ENCODE data around the gene ZNF462. TPM values are rescaled to one million over a fixed set of nuclear protein-coding genes. Genes with fewer than 3 reads are reported as not detected.

ZNF462 gene
- total RNA-seq, 1 donor from 2014 or later, result 199 TPM

- no peaks in the 10 kb centered on the region for H3K4me1 Mint-ChIP-seq
- DNase-seq (ENCODE audit: low read depth, low spot score), result no peak
- H3K27ac Mint-ChIP-seq (ENCODE audit: unreplicated experiment), result peak overlapping the region; percentile 75
- no peak overlapping the region for H3K4me3 Mint-ChIP-seq
- H3K36me3 Mint-ChIP-seq (ENCODE audit: low read depth), result peaks cover 63% of the 10 kb centered on the region
- peaks cover 5% of the 10 kb centered on the region for H3K9me3 Mint-ChIP-seq
- no peaks in the 10 kb centered on the region for H3K27me3 Mint-ChIP-seq (ENCODE audit: low read depth)
- TF ChIP-seq, protein P1, sequence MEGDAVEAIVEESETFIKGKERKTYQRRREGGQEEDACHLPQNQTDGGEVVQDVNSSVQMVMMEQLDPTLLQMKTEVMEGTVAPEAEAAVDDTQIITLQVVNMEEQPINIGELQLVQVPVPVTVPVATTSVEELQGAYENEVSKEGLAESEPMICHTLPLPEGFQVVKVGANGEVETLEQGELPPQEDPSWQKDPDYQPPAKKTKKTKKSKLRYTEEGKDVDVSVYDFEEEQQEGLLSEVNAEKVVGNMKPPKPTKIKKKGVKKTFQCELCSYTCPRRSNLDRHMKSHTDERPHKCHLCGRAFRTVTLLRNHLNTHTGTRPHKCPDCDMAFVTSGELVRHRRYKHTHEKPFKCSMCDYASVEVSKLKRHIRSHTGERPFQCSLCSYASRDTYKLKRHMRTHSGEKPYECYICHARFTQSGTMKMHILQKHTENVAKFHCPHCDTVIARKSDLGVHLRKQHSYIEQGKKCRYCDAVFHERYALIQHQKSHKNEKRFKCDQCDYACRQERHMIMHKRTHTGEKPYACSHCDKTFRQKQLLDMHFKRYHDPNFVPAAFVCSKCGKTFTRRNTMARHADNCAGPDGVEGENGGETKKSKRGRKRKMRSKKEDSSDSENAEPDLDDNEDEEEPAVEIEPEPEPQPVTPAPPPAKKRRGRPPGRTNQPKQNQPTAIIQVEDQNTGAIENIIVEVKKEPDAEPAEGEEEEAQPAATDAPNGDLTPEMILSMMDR (conservative IDR thresholded peaks at IDR 0.05), result no peak
Observed at GRCh38 chr9:106994463-106994862, 131.5 kb downstream of the ZNF462 start.

DNA sequence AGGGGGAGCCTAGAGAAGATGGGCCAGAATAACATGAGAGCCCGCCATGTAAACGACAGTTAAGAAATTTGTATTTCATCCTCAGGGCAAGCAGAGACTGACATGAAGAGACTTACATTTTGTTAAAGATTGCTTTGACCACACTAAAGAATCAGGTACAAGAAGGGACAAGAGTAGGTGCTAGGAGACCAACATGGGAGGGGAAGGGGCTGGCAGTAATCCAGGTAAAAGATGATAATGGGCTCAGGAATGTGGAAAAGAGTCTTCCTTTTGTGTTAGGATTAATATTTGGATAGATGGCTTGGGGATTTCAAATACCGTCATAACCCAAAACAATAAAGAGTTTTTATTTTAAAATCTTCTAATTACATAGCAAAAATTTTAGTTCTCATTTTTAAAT, 137.3 kb downstream of the ZNF462 start:
- TF ChIP-seq, protein P1 (conservative IDR thresholded peaks at IDR 0.05), result no peak
- Mint-ChIP-seq H3K9me3 (peaks cover 3% of the 10 kb centered on the region), H3K4me1 (peaks cover 35% of the 10 kb centered on the region), H3K36me3 (ENCODE audit: low read depth) (peaks cover 62% of the 10 kb centered on the region), H3K27ac (ENCODE audit: unreplicated experiment) (no peak overlapping the region), H3K4me3 (peak overlapping the region; percentile 13), H3K27me3 (ENCODE audit: low read depth) (no peaks in the 10 kb centered on the region)
- DNase-seq (ENCODE audit: low read depth, low spot score), result no peak

- H3K4me3 Mint-ChIP-seq, result no peak overlapping the region
- peaks cover 71% of the 10 kb centered on the region for H3K36me3 Mint-ChIP-seq (ENCODE audit: low read depth)
- no peaks in the 10 kb centered on the region for H3K27me3 Mint-ChIP-seq (ENCODE audit: low read depth)
- H3K9me3 Mint-ChIP-seq, result peaks cover 5% of the 10 kb centered on the region
- no peak overlapping the region for H3K27ac Mint-ChIP-seq (ENCODE audit: unreplicated experiment)
- H3K4me1 Mint-ChIP-seq, result peaks cover 58% of the 10 kb centered on the region
- TF ChIP-seq, protein P1 (conservative IDR thresholded peaks at IDR 0.05), result no peak
- DNase-seq (ENCODE audit: low read depth, low spot score), result no peak
Observed at GRCh38 chr9:107005201-107005600, 142.2 kb downstream of the ZNF462 start.

DNA sequence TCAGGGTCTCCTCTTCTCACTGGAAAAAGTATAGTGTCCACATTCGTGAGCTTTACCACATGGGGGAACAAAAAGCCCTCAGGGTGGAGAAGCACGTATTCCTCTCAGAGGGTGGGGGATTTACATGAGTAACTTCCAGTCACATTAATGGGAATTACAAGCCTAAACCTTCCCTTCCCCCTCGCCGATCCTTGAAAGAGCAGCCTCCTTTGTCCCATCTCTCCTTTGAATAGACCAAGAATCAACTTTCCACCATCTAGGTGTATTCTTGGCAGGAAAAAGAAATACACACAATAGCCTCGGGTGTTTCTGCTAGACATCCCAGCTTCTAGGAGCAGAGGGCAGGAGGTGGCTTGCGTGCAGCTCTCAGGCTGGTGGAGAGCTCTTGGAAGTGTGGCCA, 144.4 kb downstream of the ZNF462 start:
- Mint-ChIP-seq H3K9me3 (peaks cover 7% of the 10 kb centered on the region), H3K36me3 (ENCODE audit: low read depth) (peaks cover 81% of the 10 kb centered on the region), H3K4me1 (peaks cover 54% of the 10 kb centered on the region), H3K27me3 (ENCODE audit: low read depth) (no peaks in the 10 kb centered on the region), H3K27ac (ENCODE audit: unreplicated experiment) (peak overlapping the region; percentile 73), H3K4me3 (no peak overlapping the region)
- DNase-seq (ENCODE audit: low read depth, low spot score), result no peak
- TF ChIP-seq, protein P1 (conservative IDR thresholded peaks at IDR 0.05), result no peak

DNA sequence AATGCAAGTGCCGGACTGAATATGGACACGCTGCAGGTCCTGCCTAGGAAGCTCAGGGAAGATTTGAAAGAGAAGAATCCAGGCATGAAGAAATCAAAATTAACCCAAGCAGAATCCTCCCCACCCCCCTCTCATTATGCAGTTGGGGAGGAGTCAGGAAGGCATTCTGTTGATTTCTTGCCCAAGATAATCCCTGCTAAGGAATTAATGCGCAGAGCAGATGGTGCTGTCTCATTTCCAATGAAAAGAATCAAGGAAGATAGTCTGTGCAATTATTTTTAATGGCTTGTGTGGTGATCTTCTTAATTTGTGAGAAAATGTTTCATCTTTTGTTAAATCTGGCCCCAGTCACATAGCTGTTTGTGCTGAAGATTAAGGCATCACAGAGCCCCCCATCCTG, 145.0 kb downstream of the ZNF462 start:
- TF ChIP-seq, protein P1 (conservative IDR thresholded peaks at IDR 0.05), result no peak
- Mint-ChIP-seq H3K27ac (ENCODE audit: unreplicated experiment) (peak overlapping the region; percentile 73), H3K9me3 (peaks cover 7% of the 10 kb centered on the region), H3K4me1 (peaks cover 48% of the 10 kb centered on the region), H3K36me3 (ENCODE audit: low read depth) (peaks cover 77% of the 10 kb centered on the region), H3K27me3 (ENCODE audit: low read depth) (no peaks in the 10 kb centered on the region), H3K4me3 (no peak overlapping the region)
- DNase-seq (ENCODE audit: low read depth, low spot score), result no peak

DNA sequence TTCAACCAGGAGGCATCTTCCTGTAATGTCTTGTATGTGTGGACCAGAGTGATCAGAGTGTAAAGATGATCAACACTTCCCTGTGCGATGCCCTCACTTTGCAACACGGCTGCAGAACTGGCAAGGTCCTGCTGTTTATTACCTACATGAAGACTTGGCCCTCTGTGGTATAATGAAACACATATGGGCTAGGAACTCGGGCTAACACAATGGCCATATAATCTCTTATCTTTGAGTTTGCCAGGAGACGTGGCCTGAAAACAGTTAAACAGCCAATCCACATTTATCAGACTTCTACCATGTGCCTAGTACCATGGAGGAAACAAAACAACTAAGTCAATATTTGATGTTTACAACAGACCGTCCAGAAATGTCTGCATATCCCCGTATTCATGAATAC, 145.5 kb downstream of the ZNF462 start:
- Mint-ChIP-seq H3K4me3 (no peak overlapping the region), H3K9me3 (peaks cover 7% of the 10 kb centered on the region), H3K36me3 (ENCODE audit: low read depth) (peaks cover 76% of the 10 kb centered on the region), H3K4me1 (peaks cover 44% of the 10 kb centered on the region), H3K27me3 (ENCODE audit: low read depth) (no peaks in the 10 kb centered on the region), H3K27ac (ENCODE audit: unreplicated experiment) (no peak overlapping the region)
- TF ChIP-seq, protein P1 (conservative IDR thresholded peaks at IDR 0.05), result no peak
- DNase-seq (ENCODE audit: low read depth, low spot score), result no peak
